WERI-Rb-1 (cell line): ENCODE measurements around the gene ATP2B2.
A peak's percentile ranks its signal among the peaks of the same experiment; 100 is the strongest.

Source experiments
- DNase-seq: peaks from one replicate; pipeline ENCODE4 v3.0.0-alpha.2; 2020
- H3K27ac ChIP-seq: fragments of 250-450 bp; sonication (Bioruptor Pico); 2 replicates; pipeline ENCODE4 v1.5.1; 2020; ENCODE audit warnings: mild to moderate bottlenecking, moderate library complexity
- H3K27me3 ChIP-seq: fragments of 250-450 bp; sonication (Bioruptor Pico); 2 replicates; pipeline ENCODE4 v1.5.1; 2021; ENCODE audit warnings: mild to moderate bottlenecking, low read depth, moderate library complexity; ENCODE audit not compliant: insufficient read depth, severe bottlenecking
- H3K36me3 ChIP-seq: fragments of 250-450 bp; sonication (Bioruptor Pico); 2 replicates; pipeline ENCODE4 v1.5.1; 2020; ENCODE audit warnings: mild to moderate bottlenecking, moderate library complexity
- H3K4me3 ChIP-seq: 2 replicates; pipeline ENCODE4 v1.5.1; 2011; ENCODE audit warnings: low read depth, mild to moderate bottlenecking, control low read depth, low read length
- H3K9me3 ChIP-seq: fragments of 250-450 bp; sonication (Bioruptor Pico); 2 replicates; pipeline ENCODE4 v1.5.1; 2021; ENCODE audit warnings: mild to moderate bottlenecking, moderate library complexity; ENCODE audit not compliant: severe bottlenecking
- TF ChIP-seq, protein P1 (sequence below): IDR thresholded peaks from 2 replicates; pipeline ENCODE4 v1.5.1; 2011; ENCODE audit warnings: low read depth, mild to moderate bottlenecking, control low read depth, inconsistent platforms, low read length

The ATP2B2 gene

DNA sequence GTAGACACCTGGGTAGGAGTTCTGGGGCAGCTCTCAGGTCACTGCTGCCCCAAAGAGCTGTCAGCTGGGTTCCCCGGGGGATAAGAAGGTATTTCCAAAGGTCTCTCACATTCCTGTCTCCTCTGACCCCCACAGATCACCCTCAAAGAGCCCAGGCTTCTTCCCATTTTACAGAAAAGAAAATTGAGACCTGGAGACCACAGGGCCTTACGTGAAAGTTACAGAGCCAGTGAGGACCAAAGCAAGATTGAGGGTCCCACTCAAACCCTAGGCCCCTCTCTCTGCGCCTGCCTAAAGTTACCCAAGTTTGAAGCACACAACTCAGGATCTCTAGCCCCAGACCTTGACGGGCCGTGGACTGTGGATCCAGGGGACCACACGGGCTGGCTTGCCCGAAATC, 3.9 kb upstream of the ATP2B2 start:
- DNase-seq: no peak
- H3K9me3 ChIP-seq: no peaks in the 10 kb centered on the region
- H3K27me3 ChIP-seq: no peaks in the 10 kb centered on the region
- no peaks in the 10 kb centered on the region for H3K36me3 ChIP-seq
- TF ChIP-seq, protein P1, sequence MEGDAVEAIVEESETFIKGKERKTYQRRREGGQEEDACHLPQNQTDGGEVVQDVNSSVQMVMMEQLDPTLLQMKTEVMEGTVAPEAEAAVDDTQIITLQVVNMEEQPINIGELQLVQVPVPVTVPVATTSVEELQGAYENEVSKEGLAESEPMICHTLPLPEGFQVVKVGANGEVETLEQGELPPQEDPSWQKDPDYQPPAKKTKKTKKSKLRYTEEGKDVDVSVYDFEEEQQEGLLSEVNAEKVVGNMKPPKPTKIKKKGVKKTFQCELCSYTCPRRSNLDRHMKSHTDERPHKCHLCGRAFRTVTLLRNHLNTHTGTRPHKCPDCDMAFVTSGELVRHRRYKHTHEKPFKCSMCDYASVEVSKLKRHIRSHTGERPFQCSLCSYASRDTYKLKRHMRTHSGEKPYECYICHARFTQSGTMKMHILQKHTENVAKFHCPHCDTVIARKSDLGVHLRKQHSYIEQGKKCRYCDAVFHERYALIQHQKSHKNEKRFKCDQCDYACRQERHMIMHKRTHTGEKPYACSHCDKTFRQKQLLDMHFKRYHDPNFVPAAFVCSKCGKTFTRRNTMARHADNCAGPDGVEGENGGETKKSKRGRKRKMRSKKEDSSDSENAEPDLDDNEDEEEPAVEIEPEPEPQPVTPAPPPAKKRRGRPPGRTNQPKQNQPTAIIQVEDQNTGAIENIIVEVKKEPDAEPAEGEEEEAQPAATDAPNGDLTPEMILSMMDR: no peak
- H3K4me3 ChIP-seq: no peak overlapping the region
- no peak overlapping the region for H3K27ac ChIP-seq

DNA sequence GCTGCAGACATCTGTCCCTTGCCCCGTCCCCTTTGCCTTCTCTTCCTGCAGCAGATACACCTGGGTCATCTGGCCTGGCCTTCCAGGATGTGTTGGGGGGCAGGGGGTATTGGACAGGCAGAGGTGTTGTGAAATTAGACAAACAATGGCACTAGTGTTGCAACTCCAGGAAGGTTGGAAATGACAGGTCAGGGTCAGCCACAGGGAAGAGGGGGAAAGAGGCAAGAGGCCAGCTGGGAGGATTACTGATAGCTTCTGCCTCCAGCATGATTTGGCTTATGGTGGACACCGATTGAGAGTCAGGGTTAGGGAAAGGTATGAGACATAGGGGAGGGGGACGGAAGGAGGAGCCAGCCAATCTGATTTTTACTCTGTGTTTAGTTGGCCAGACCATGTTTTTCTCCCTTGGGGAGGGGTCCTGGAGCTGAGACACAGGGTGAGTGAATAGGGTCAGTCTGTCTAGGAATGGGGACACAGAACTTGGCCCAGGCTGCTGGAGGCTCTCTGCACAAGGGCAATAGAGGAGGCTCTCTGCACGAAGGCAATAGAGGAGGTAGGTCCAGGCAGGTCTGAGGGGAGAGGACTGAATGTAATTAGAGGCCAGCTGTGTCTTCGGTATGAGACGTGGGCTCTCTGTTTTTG, 3.4 kb upstream of the ATP2B2 start:
- TF ChIP-seq, protein P1: no peak
- Histone ChIP-seq H3K36me3 (no peaks in the 10 kb centered on the region), H3K27me3 (no peaks in the 10 kb centered on the region), H3K27ac (no peak overlapping the region), H3K9me3 (no peaks in the 10 kb centered on the region), H3K4me3 (no peak overlapping the region)
- peak; percentile 41 for DNase-seq

DNA sequence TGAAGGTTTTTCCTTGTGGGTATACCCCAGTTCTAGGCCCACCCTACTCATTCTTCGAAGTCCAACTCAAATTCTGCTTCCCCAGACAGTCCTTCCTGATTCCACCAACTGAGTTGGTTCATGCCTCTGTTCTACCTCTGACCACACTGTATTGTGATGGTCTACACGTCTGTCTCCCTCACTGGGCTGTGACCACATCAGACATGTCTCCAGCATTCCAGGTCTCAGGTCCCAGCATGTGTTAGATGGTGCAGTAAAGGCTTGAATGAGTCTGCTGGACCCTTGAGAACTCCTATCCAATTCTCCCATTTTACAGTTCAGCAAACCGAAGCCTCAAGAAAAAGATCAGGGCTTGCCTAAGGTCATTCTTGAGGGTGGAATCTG, 2.8 kb upstream of the ATP2B2 start:
- no peaks in the 10 kb centered on the region for H3K27me3 ChIP-seq
- H3K4me3 ChIP-seq: no peak overlapping the region
- no peaks in the 10 kb centered on the region for H3K9me3 ChIP-seq
- TF ChIP-seq, protein P1: no peak
- no peak for DNase-seq
- H3K27ac ChIP-seq: no peak overlapping the region
- H3K36me3 ChIP-seq: no peaks in the 10 kb centered on the region

DNA sequence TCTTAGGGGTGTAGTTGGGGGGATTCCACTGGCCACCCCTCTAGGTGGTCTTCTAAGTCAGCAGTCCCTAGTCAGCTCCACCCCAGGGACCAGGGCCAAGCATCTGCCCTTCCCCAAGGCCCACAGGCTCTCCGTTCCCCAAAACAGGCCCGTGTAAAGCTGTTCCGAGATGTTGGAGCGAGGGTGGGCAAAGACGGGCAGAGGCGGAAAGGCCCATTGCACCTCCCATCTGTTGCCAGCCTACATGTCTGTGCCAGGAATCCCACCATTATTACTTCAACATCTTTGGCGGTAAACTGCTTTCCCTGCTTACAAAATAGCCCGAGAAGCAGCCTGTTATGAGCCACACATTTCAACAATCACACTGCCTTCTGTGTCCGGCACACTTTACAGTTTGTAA, 1.9 kb upstream of the ATP2B2 start:
- H3K9me3 ChIP-seq: no peaks in the 10 kb centered on the region
- DNase-seq: no peak
- no peaks in the 10 kb centered on the region for H3K36me3 ChIP-seq
- no peaks in the 10 kb centered on the region for H3K27me3 ChIP-seq
- no peak overlapping the region for H3K4me3 ChIP-seq
- TF ChIP-seq, protein P1: no peak
- no peak overlapping the region for H3K27ac ChIP-seq

DNA sequence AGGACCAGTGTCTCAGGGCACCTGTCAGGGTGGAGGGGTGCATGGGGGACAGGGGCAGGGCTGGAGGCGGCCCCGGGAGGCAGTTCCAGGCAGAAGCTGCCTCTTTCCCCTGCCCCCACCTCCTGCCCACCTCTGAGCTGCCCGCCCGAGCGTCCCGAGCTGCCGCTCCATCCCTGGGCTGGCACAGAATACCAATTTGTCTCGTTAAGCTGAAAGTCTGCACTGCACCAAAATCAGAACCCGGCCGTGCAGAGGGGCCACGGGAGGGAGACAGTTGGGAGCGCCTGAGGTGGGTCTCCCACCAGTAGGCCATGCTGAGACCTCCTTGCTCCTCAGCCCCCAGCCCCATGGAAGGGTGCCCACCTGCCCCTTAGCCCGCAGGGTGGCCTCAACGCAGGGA, 1.3 kb upstream of the ATP2B2 start:
- H3K36me3 ChIP-seq: no peaks in the 10 kb centered on the region
- H3K9me3 ChIP-seq: no peaks in the 10 kb centered on the region
- H3K27me3 ChIP-seq: no peaks in the 10 kb centered on the region
- no peak overlapping the region for H3K4me3 ChIP-seq
- DNase-seq: no peak
- TF ChIP-seq, protein P1: no peak
- no peak overlapping the region for H3K27ac ChIP-seq
